ENCODE data around the gene ZNRF3. TPM values are rescaled to one million over a fixed set of nuclear protein-coding genes. Genes with fewer than 3 reads are reported as not detected.

The ZNRF3 gene
- total and polyA plus RNA-seq, 7 donors, result 2.2 to 8.5 (median 4.9) TPM

DNA sequence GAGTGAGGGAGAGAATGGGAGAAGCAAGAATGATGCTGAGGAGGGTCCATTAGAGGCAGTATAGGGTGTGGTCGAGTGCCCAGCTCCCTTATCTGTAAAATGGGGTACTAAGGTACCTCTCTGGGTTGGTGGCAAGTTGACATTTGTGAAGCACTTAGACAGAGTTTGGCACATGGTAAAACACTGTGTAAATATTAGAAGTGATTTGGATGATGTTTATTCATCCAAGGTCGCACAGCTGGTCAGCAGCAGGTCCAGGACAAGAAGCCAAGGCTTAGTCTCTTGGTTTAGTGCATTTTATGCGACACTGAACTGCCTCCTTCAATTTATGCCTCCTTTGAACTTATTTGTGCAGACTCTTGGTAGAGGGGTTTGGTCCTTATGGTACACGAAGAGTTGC, 208.9 kb downstream of the ZNRF3 start:
- no peaks in the 10 kb centered on the region for H3K36me3 ChIP-seq (ENCODE audit: insufficient read depth in 1 of 2, low read depth in 1 of 2)
- no peaks in the 10 kb centered on the region for H3K9me3 ChIP-seq
- no peak for TF ChIP-seq CTCF (IDR thresholded peaks at IDR 0.05)
- peaks cover 10% of the 10 kb centered on the region for H3K4me1 ChIP-seq
- no peak overlapping the region for H3K4me3 ChIP-seq
- H3K27me3 ChIP-seq (ENCODE audit: insufficient read depth in 3 of 3, low read length in 2 of 3), result no peaks in the 10 kb centered on the region
- WGBS, 3 donors, result 43 to 61% (median 58%) methylated on average over 4 of the region's 4 CpGs
- intact Hi-C loops (cut with DNase I), result loop anchor here in 1 of 2 donors (5.0 kb wide), 1 partner anchor 60 kb away; no protein-coding TSS in a partner anchor
- H3K27ac ChIP-seq, result no peak overlapping the region
- DNase-seq (no peak), ATAC-seq (no peak)

GRCh38 chr22:29093030-29093429, 209.7 kb downstream of the ZNRF3 start:
- H3K27ac ChIP-seq, result peak overlapping the region; percentile 48
- WGBS, 3 donors, result 53 to 78% (median 75%) methylated on average over 1 of the region's 1 CpG
- H3K36me3 ChIP-seq (ENCODE audit: insufficient read depth in 1 of 2, low read depth in 1 of 2), result no peaks in the 10 kb centered on the region
- H3K27me3 ChIP-seq (ENCODE audit: insufficient read depth in 3 of 3, low read length in 2 of 3), result no peaks in the 10 kb centered on the region
- intact Hi-C loops (cut with DNase I), result loop anchor here in 1 of 2 donors (5.0 kb wide), 1 partner anchor 59 kb away; no protein-coding TSS in a partner anchor
- peaks cover 10% of the 10 kb centered on the region for H3K4me1 ChIP-seq
- TF ChIP-seq CTCF (IDR thresholded peaks at IDR 0.05), result no peak
- no peak overlapping the region for H3K4me3 ChIP-seq
- H3K9me3 ChIP-seq, result no peaks in the 10 kb centered on the region
- DNase-seq (no peak), ATAC-seq (no peak)

- Histone ChIP-seq H3K4me3 (no peak overlapping the region), H3K36me3 (ENCODE audit: insufficient read depth in 1 of 2, low read depth in 1 of 2) (peaks cover 0 to 1% of the 10 kb centered on the region in 2 donors), H3K4me1 (peaks cover 10% of the 10 kb centered on the region), H3K27ac (peak overlapping the region; percentile 48), H3K27me3 (ENCODE audit: insufficient read depth in 3 of 3, low read length in 2 of 3) (no peaks in the 10 kb centered on the region), H3K9me3 (no peaks in the 10 kb centered on the region)
- intact Hi-C loops (cut with DNase I), result loop anchor here in 1 of 2 donors (5.0 kb wide), 1 partner anchor 59 kb away; no protein-coding TSS in a partner anchor
- WGBS, 3 donors, result 33 to 52% (median 37%) methylated on average over 4 of the region's 4 CpGs
- ATAC-seq (peak; percentile 47 to 87 (median 78)), DNase-seq (peak in 1 of 2 donors; percentile 63)
- no peak for TF ChIP-seq CTCF (IDR thresholded peaks at IDR 0.05)
These were observed 210.3 kb downstream of the ZNRF3 start for GRCh38 chr22:29093501-29094300.

DNA sequence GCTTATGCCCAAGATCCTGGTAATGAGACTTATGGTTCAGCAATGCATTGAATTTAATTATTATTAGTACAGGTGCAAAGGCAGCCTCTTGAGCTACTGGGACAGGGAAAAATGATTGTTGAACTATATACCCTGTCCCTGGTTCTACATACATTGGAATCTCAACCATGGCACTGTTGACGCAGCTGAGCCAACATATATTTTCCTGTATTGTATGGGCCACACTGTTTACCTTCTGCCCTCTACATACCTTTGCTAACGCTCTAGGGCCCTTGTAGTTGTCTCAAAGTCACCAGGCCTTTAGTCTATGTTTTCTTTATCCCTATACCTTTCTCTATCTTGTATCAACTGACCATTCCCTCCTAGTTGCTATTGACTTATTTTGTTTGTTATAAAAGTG, 212.1 kb downstream of the ZNRF3 start:
- H3K4me3 ChIP-seq, result no peak overlapping the region
- H3K9me3 ChIP-seq, result no peaks in the 10 kb centered on the region
- H3K27ac ChIP-seq, result no peak overlapping the region
- no peaks in the 10 kb centered on the region for H3K27me3 ChIP-seq (ENCODE audit: insufficient read depth in 3 of 3, low read length in 2 of 3)
- 74 to 100% (median 98%) methylated on average over 2 of the region's 2 CpGs for WGBS, 3 donors
- H3K36me3 ChIP-seq (ENCODE audit: insufficient read depth in 1 of 2, low read depth in 1 of 2), result peaks cover 0 to 14% of the 10 kb centered on the region in 2 donors
- intact Hi-C loops (cut with DNase I), result no loop called here
- TF ChIP-seq CTCF (IDR thresholded peaks at IDR 0.05), result no peak
- ATAC-seq (no peak), DNase-seq (no peak)
- H3K4me1 ChIP-seq, result peaks cover 10% of the 10 kb centered on the region
